Nephron progenitor cell (in vitro differentiated cells): Measurements from ENCODE around the gene HPCAL1.

Experiments
- DNase-seq: peaks from one replicate; pipeline ENCODE4 v3.0.0; 2021
- H3K27ac Mint-ChIP-seq: 2 replicates; pipeline ENCODE4 v1.8.0; 2021; ENCODE audit warnings: mild to moderate bottlenecking, moderate library complexity, mixed read lengths
- H3K27me3 Mint-ChIP-seq: 2 replicates; pipeline ENCODE4 v1.8.0; 2021; ENCODE audit warnings: mild to moderate bottlenecking, low read depth, mixed read lengths; ENCODE audit not compliant: poor library complexity
- H3K36me3 Mint-ChIP-seq: 2 replicates; pipeline ENCODE4 v1.8.0; 2021; ENCODE audit warnings: low read depth, mixed read lengths
- H3K4me1 Mint-ChIP-seq: 2 replicates; pipeline ENCODE4 v1.8.0; 2021; ENCODE audit warnings: mixed read lengths
- H3K4me3 Mint-ChIP-seq: 2 replicates; pipeline ENCODE4 v1.8.0; 2021; ENCODE audit warnings: mild to moderate bottlenecking, moderate library complexity, mixed read lengths
- H3K9me3 Mint-ChIP-seq: 2 replicates; pipeline ENCODE4 v1.8.0; 2021; ENCODE audit warnings: mild to moderate bottlenecking, moderate library complexity, mixed read lengths
- TF ChIP-seq, protein P1 (sequence below): fragments of 200-600 bp; sonication (generic); IDR thresholded peaks from 2 replicates; pipeline ENCODE4 v1.5.0; 2021; ENCODE audit warnings: antibody characterized with exemption

Gene HPCAL1

DNA sequence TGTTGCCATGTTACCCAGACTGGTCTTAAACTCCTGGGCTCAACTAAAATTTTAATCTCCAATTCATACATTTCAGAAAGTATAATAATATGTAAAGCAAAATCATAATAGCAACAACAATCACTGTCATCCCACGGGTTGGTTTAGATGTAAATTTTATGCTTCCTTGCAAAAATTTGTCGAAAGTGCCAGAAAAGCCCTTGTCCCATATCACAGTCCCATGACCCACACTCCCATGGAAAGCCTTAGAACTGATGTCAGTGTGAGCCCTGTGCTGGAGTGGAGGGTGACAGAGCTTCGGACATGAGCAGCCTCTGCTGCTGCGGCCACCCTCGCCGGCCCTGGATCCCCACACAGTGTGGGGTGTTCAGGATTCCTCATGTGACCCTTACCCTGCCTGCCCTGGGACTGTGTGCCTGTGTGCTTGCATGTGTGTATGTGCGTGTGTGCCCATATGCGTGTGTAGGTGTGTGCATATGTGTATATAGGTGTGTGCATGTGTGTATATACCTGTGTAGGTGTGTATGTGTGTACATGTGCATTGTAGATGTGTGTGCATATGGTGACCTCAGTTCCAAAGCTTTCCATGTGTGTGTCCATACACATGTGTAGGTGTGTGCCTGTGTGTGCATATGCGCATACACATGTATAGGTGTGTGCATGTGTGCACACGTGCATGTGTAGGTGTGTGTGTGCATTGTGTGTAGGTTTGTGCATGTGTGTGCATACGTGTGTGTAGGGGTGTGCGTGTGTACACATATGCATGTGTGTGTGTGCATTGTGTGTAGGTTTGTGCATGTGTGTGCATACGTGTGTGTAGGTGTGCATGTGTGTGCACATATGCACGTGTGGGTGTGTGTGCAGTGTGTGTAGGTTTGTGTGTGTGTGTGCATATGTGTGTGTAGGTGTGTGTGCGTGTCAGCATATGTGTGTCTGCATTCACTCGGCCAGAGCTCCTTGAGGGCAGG, 65.1 kb downstream of the HPCAL1 start:
- DNase-seq = no peak
- Mint-ChIP-seq H3K4me3 (no peak overlapping the region), H3K4me1 (peaks cover 35% of the 10 kb centered on the region), H3K27me3 (no peaks in the 10 kb centered on the region), H3K27ac (no peak overlapping the region), H3K36me3 (no peaks in the 10 kb centered on the region), H3K9me3 (no peaks in the 10 kb centered on the region)
- TF ChIP-seq, protein P1, sequence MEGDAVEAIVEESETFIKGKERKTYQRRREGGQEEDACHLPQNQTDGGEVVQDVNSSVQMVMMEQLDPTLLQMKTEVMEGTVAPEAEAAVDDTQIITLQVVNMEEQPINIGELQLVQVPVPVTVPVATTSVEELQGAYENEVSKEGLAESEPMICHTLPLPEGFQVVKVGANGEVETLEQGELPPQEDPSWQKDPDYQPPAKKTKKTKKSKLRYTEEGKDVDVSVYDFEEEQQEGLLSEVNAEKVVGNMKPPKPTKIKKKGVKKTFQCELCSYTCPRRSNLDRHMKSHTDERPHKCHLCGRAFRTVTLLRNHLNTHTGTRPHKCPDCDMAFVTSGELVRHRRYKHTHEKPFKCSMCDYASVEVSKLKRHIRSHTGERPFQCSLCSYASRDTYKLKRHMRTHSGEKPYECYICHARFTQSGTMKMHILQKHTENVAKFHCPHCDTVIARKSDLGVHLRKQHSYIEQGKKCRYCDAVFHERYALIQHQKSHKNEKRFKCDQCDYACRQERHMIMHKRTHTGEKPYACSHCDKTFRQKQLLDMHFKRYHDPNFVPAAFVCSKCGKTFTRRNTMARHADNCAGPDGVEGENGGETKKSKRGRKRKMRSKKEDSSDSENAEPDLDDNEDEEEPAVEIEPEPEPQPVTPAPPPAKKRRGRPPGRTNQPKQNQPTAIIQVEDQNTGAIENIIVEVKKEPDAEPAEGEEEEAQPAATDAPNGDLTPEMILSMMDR = no peak

DNA sequence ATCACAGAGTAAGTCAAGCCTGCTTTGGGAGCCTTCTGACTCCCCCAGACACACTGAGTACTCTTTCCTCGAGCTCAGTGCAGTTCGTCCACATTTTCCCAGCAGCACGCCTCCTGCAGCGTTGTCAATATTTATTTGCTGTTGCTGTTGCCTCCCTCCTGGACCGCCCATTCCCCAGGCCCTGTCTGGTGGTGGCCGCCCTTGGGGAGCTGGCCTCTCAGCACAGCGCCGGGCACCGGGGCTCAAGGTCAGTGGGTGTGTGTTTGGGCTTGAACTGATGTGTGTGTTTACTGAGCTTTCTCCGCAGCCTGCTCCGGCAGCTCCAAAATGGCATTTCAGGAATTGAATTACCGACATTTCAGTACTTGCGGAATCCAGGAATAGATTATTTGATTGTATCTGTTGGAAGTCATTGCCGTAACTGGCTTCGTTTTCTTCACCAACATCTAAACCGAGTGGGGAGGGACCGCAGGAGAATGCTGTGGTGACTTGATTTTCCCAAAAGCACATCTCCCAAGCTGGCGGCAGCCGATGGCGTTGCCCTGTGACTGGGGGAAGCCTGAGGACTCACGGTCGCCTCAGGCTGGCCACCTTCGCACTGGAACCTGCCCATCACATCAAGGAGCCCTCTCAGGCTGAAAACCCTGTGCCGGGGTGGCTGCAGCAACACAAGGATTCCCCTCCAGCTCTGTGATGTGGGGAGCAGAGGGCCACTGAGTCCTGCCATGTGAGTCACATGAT, 66.0 kb downstream of the HPCAL1 start:
- TF ChIP-seq, protein P1 = no peak
- Mint-ChIP-seq H3K4me1 (peaks cover 41% of the 10 kb centered on the region), H3K9me3 (no peaks in the 10 kb centered on the region), H3K27ac (no peak overlapping the region), H3K36me3 (no peaks in the 10 kb centered on the region), H3K4me3 (no peak overlapping the region), H3K27me3 (no peaks in the 10 kb centered on the region)
- no peak for DNase-seq

DNA sequence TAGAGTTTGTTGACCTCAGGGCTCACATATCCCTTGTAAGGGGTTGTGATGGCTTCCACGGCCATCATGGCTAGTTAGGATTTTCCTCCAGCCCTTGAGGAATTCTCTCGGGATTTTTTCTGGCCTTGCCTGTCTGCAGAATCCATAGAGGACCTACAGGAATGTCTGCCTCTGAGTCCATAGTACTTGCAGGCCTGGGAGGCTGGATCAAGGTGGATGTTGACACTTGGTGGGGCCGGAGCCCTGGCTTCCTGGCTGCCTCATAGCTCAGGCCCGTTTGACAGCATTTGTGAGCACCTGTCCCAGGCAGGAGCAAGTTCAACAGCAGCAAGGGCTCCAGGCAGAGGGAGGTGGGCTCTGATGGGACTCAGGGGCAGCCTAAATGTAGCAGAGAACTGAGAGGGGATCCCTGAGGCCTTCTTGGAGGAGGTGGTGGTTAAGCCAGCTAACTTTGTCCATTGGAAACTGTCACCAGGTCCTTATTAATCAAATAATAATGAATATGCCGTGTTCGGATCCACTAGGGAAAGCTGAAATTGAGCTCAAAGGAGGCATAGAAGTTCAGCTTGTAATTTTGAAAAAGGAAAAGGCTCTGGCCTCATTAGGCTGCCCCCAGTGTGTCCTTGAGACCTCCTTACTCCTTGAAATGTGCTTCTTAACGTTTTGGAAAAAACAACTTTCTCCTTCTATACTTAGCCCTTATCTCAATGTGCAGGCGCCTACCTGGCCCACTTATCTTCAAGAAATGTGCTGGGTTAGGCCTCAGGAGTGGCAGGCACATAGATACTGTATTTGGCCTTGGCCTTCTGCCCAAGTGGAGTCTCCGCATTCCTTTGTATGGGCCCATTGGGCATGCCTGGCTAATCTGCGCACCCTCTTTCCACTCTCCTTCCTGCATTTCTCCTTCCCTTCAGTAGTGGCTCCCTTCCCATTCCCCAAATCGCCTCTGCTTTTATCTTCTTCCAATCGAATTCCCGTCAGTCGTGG, 66.9 kb downstream of the HPCAL1 start:
- Mint-ChIP-seq H3K4me1 (peaks cover 47% of the 10 kb centered on the region), H3K36me3 (no peaks in the 10 kb centered on the region), H3K27ac (no peak overlapping the region), H3K9me3 (no peaks in the 10 kb centered on the region), H3K27me3 (no peaks in the 10 kb centered on the region), H3K4me3 (no peak overlapping the region)
- DNase-seq = no peak
- TF ChIP-seq, protein P1 = no peak

DNA sequence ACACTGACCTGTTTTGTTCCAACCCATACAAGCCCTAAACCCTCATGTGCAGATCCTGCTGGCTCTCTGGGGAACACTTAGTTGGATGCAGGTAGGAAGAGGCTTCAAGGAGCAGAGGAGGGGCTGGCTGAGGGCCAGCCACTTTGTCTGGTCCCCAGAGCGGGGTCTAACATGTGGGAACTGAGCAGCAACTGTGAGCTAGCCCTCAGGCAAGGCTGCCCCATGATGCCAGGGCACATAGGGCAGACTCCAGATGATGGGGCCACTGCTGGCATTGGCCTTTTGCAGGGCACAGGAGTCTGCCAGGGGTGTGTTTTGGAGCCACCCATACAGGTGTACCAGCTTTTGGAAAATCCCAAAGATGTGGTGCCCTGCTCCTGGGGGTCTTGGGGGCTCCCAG, 67.7 kb downstream of the HPCAL1 start:
- TF ChIP-seq, protein P1 = no peak
- peaks cover 51% of the 10 kb centered on the region for H3K4me1 Mint-ChIP-seq
- no peak for DNase-seq
- H3K4me3 Mint-ChIP-seq = no peak overlapping the region
- H3K27ac Mint-ChIP-seq = no peak overlapping the region
- no peaks in the 10 kb centered on the region for H3K36me3 Mint-ChIP-seq
- H3K9me3 Mint-ChIP-seq = no peaks in the 10 kb centered on the region
- no peaks in the 10 kb centered on the region for H3K27me3 Mint-ChIP-seq

DNA sequence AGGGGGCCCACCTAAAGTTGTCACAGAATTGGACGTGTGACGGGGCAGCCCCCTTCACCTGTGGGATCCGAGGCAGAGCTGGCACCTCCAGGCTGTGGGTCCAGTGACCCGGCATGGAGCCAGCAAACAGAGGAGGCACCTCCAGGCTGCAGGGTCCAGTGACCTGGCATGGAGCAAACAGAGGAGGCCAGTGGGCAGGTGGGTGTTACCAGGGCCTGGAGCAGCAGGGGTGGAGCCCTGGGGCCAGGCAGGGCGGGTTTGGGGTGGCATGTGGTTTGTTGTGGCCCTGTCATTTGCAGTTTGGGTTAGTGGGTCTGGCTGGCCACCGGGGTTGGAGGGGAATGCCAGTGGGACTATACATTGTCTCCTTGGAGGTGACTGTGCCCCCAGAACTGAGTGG, 68.2 kb downstream of the HPCAL1 start:
- Mint-ChIP-seq H3K9me3 (no peaks in the 10 kb centered on the region), H3K27ac (no peak overlapping the region), H3K4me1 (peaks cover 56% of the 10 kb centered on the region), H3K36me3 (no peaks in the 10 kb centered on the region), H3K27me3 (no peaks in the 10 kb centered on the region), H3K4me3 (no peak overlapping the region)
- no peak for DNase-seq
- TF ChIP-seq, protein P1 = no peak
